OCI-LY1 (cell line): Measurements from ENCODE around the gene NNT.

Source experiments
- H2AFZ ChIP-seq: fragments of 200-600 bp; sonication (generic), shearing (Covaris generic); 2 replicates; pipeline ENCODE4 v1.6.0; 2014; ENCODE audit warnings: antibody characterized with exemption, mild to moderate bottlenecking, low read length
- H3F3A ChIP-seq: fragments of 200-600 bp; sonication (generic), shearing (Covaris generic); 2 replicates; pipeline ENCODE4 v1.6.0; 2014; ENCODE audit warnings: mild to moderate bottlenecking, antibody characterized with exemption, low read length, moderate library complexity; ENCODE audit not compliant: insufficient read depth
- H3K27ac ChIP-seq: fragments of 200-600 bp; sonication (generic); 2 replicates; pipeline ENCODE4 v1.5.1; 2014; ENCODE audit warnings: low read length, mixed run types, mild to moderate bottlenecking, low read depth; ENCODE audit not compliant: poor library complexity, severe bottlenecking
- H3K27me3 ChIP-seq: fragments of 200-600 bp; sonication (generic); 2 replicates; pipeline ENCODE4 v1.6.0; 2014; ENCODE audit warnings: antibody characterized with exemption, mild to moderate bottlenecking, low read length, moderate library complexity; ENCODE audit not compliant: insufficient read depth
- H3K36me3 ChIP-seq: fragments of 200-600 bp; sonication (generic); 2 replicates; pipeline ENCODE4 v1.6.1; 2014; ENCODE audit warnings: mild to moderate bottlenecking, antibody characterized with exemption, low read length, moderate library complexity, mixed read lengths; ENCODE audit not compliant: insufficient read depth
- H3K4me1 ChIP-seq: fragments of 200-600 bp; sonication (generic); 2 replicates; pipeline ENCODE4 v1.5.1; 2014; ENCODE audit warnings: mild to moderate bottlenecking, low read length, moderate library complexity; ENCODE audit not compliant: insufficient read depth, severe bottlenecking
- H3K4me2 ChIP-seq: fragments of 200-600 bp; sonication (generic), shearing (Covaris generic); 2 replicates; pipeline ENCODE4 v1.6.1; 2014; ENCODE audit warnings: low read length
- H3K4me3 ChIP-seq: fragments of 200-600 bp; sonication (generic); 2 replicates; pipeline ENCODE4 v1.5.1; 2014; ENCODE audit warnings: low read length, low read depth, mild to moderate bottlenecking, mixed read lengths; ENCODE audit not compliant: poor library complexity, severe bottlenecking
- H3K79me2 ChIP-seq: fragments of 200-600 bp; shearing (Covaris generic); 2 replicates; pipeline ENCODE4 v1.6.1; 2016; ENCODE audit warnings: mixed run types, low read length, mixed read lengths; ENCODE audit not compliant: insufficient read depth
- H3K9ac ChIP-seq: fragments of 200-600 bp; sonication (generic), shearing (Covaris generic); 2 replicates; pipeline ENCODE4 v1.6.1; 2014; ENCODE audit warnings: mild to moderate bottlenecking, low read length, mixed read lengths
- H3K9me2 ChIP-seq: fragments of 200-600 bp; sonication (generic), shearing (Covaris generic); 2 replicates; pipeline ENCODE4 v1.6.1; 2014; ENCODE audit warnings: low read depth, mild to moderate bottlenecking, low read length, mixed read lengths
- H3K9me3 ChIP-seq: fragments of 200-600 bp; shearing (Covaris generic); 2 replicates; pipeline ENCODE4 v1.6.1; 2014; ENCODE audit warnings: low read length, mixed read lengths
- H4K20me1 ChIP-seq: fragments of 200-600 bp; sonication (generic), shearing (Covaris generic); 2 replicates; pipeline ENCODE4 v1.6.0; 2016; ENCODE audit warnings: mild to moderate bottlenecking, low read length; ENCODE audit not compliant: insufficient read depth
- CTCF ChIP-seq: fragments of 200-600 bp; sonication (generic), shearing (Covaris generic); IDR thresholded peaks from 2 replicates; pipeline ENCODE4 v1.5.1; 2017; ENCODE audit warnings: mild to moderate bottlenecking, antibody characterized with exemption, low read length, moderate library complexity, mixed read lengths
- EZH2 ChIP-seq: fragments of 200-600 bp; sonication (generic), shearing (Covaris generic); IDR thresholded peaks from 2 replicates; pipeline ENCODE4 v1.8.0; 2017; ENCODE audit warnings: borderline replicate concordance, mixed run types, mild to moderate bottlenecking, antibody characterized with exemption, low read length, moderate library complexity, mixed read lengths

NNT gene

GRCh38 chr5:43561356-43561755 lies 41.6 kb upstream of the NNT start:
- Histone ChIP-seq H3K4me2 (no peak overlapping the region), H3K9me2 (no peaks in the 10 kb centered on the region), H3K9me3 (no peaks in the 10 kb centered on the region), H3K9ac (no peak overlapping the region), H3K4me3 (no peak overlapping the region), H3F3A (0 out of 2 replicates have a peak, but pooled peaks cover 3% of the 10 kb centered on the region), H3K27me3 (no peaks in the 10 kb centered on the region), H2AFZ (no peak overlapping the region), H3K79me2 (no peaks in the 10 kb centered on the region), H3K27ac (no peak overlapping the region), H3K36me3 (no peaks in the 10 kb centered on the region), H4K20me1 (no peaks in the 10 kb centered on the region), H3K4me1 (peaks cover 7% of the 10 kb centered on the region)
- TF ChIP-seq EZH2 (no peak), CTCF (no peak)

GRCh38 chr5:43563321-43563720 lies 39.7 kb upstream of the NNT start:
- Histone ChIP-seq H4K20me1 (no peaks in the 10 kb centered on the region), H3K9me2 (no peaks in the 10 kb centered on the region), H3K9ac (no peak overlapping the region), H3K27me3 (no peaks in the 10 kb centered on the region), H3K4me1 (no peaks in the 10 kb centered on the region), H3K27ac (no peak overlapping the region), H3K9me3 (no peaks in the 10 kb centered on the region), H3K79me2 (no peaks in the 10 kb centered on the region), H3K4me2 (no peak overlapping the region), H3K36me3 (no peaks in the 10 kb centered on the region), H3K4me3 (no peak overlapping the region), H3F3A (0 out of 2 replicates have a peak, but pooled peaks cover 3% of the 10 kb centered on the region), H2AFZ (no peak overlapping the region)
- no peak for TF ChIP-seq EZH2
- no peak for TF ChIP-seq CTCF

GRCh38 chr5:43564289-43564850 lies 38.6 kb upstream of the NNT start:
- Histone ChIP-seq H4K20me1 (no peaks in the 10 kb centered on the region), H3K36me3 (no peaks in the 10 kb centered on the region), H3K9ac (no peak overlapping the region), H3K4me3 (no peak overlapping the region), H3K27ac (no peak overlapping the region), H3K9me2 (no peaks in the 10 kb centered on the region), H3K4me2 (no peak overlapping the region), H3K9me3 (no peaks in the 10 kb centered on the region), H2AFZ (no peak overlapping the region), H3K27me3 (no peaks in the 10 kb centered on the region), H3K79me2 (no peaks in the 10 kb centered on the region), H3F3A (no peaks in the 10 kb centered on the region), H3K4me1 (no peaks in the 10 kb centered on the region)
- TF ChIP-seq EZH2, result no peak
- no peak for TF ChIP-seq CTCF
